ENCODE results near the gene PWWP2A. TPM values are rescaled to one million over a fixed set of nuclear protein-coding genes. Genes with fewer than 3 reads are reported as not detected.

PWWP2A gene
- total and polyA plus RNA-seq, 9 donors, result 7.6 to 48.5 (median 25.2) TPM

DNA sequence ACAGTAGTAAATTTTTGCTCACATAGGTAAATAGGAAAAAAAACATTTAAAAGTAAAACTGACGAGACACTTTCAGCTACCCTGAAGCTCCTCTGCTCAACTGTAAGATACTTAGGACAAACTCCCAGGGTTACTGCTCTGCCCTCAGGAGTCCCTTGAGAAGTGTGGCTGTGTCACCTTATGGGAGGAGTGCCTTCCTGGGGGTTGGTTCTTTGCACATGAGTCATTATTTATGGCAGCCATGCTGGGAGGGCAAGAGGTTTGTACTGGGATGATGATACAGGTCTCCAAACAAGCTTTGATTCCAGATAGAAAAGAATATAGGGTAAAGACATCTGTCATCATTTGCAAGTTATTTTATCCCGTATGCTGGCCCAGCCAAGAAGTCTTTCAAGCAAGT lies 64.4 kb downstream of the PWWP2A start:
- Histone ChIP-seq H3K9me3 (no peaks in the 10 kb centered on the region), H3K36me3 (no peaks in the 10 kb centered on the region), H3K4me1 (ENCODE audit: insufficient read depth) (no peaks in the 10 kb centered on the region), H3K27ac (no peak overlapping the region), H3K4me3 (no peak overlapping the region), H3K27me3 (no peaks in the 10 kb centered on the region)
- TF ChIP-seq, protein P1, sequence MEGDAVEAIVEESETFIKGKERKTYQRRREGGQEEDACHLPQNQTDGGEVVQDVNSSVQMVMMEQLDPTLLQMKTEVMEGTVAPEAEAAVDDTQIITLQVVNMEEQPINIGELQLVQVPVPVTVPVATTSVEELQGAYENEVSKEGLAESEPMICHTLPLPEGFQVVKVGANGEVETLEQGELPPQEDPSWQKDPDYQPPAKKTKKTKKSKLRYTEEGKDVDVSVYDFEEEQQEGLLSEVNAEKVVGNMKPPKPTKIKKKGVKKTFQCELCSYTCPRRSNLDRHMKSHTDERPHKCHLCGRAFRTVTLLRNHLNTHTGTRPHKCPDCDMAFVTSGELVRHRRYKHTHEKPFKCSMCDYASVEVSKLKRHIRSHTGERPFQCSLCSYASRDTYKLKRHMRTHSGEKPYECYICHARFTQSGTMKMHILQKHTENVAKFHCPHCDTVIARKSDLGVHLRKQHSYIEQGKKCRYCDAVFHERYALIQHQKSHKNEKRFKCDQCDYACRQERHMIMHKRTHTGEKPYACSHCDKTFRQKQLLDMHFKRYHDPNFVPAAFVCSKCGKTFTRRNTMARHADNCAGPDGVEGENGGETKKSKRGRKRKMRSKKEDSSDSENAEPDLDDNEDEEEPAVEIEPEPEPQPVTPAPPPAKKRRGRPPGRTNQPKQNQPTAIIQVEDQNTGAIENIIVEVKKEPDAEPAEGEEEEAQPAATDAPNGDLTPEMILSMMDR (IDR thresholded peaks at IDR 0.05), result no peak
- TF ChIP-seq EP300 (IDR thresholded peaks at IDR 0.05), result no peak
- no peak for TF ChIP-seq POLR2A (IDR thresholded peaks at IDR 0.05)
- intact Hi-C loops (cut with DNase I), result no loop called here
- DNase-seq, result no peak
- 88 to 96% (median 94%) methylated on average over 2 of the region's 2 CpGs for WGBS, 3 donors

DNA sequence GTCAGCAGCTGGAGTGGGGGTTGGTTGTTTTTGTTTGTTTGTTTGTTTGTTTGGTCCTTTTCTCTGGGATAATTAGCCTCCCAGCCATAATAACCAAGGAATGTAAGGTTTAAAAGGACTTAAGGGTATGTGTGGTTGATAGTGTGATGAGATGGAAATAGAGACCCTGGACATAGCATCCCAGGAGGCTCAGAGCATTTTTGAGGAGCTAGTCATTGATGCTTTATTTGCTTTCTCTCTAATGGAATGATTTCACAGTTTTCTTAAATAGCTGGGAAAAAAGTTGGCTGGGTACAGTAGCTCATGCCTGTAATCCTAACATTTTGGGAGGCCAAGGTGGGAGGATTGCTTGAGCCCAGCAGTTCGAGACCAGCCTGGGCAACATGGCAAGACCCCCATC lies 65.2 kb downstream of the PWWP2A start:
- no peak for TF ChIP-seq POLR2A (IDR thresholded peaks at IDR 0.05)
- Histone ChIP-seq H3K4me1 (ENCODE audit: insufficient read depth) (no peaks in the 10 kb centered on the region), H3K4me3 (no peak overlapping the region), H3K36me3 (no peaks in the 10 kb centered on the region), H3K27me3 (no peaks in the 10 kb centered on the region), H3K27ac (no peak overlapping the region), H3K9me3 (no peaks in the 10 kb centered on the region)
- WGBS, 3 donors, result 94 to 100% (median 98%) methylated on average over 1 of the region's 1 CpG
- no peak for DNase-seq
- intact Hi-C loops (cut with DNase I), result no loop called here

DNA sequence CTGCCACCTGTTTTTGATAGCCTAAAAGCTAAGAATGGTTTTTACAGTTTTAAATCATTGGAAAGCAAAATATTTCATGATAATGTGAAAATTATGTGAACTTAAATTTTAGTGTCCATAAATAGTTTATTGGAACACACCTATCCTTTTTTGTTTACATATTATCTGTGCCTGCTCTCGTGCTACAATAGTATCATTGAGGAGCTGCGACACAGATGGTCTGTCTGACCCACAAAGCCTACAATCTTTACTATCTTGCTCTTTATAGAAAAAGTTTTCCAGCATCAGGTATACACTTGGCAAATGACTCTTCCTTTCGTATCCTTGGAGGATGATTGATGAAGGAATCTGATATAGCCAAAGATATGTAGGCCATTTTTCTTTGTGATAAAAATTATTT lies 70.2 kb downstream of the PWWP2A start:
- Histone ChIP-seq H3K4me3 (no peak overlapping the region), H3K27ac (no peak overlapping the region), H3K27me3 (no peaks in the 10 kb centered on the region), H3K36me3 (no peaks in the 10 kb centered on the region), H3K9me3 (no peaks in the 10 kb centered on the region), H3K4me1 (ENCODE audit: insufficient read depth) (no peaks in the 10 kb centered on the region)
- intact Hi-C loops (cut with DNase I), result no loop called here
- WGBS, 3 donors, result 65 to 76% (median 73%) methylated on average over 3 of the region's 3 CpGs
- TF ChIP-seq, protein P1 (IDR thresholded peaks at IDR 0.05), result no peak
- TF ChIP-seq POLR2A (IDR thresholded peaks at IDR 0.05) (no peak), EP300 (IDR thresholded peaks at IDR 0.05) (no peak)
- DNase-seq, result no peak

DNA sequence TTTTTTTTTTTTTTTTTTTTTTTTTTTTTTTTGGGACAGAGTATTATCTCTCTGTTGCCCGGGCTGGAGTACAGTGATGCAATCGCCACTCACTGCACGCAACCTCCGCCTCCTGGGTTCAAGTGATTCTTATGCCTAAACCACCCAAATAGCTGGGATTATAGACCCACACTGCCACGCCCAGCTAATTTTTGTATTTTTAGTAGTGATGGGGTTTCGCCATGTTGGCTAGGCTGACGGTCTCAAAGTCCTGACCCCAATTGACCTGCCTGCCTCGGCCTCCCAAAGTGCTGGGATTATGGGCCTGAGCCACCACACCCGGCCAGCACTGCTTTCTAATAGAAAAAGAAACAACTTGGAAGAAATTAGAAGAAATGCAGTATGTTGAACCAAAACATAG lies 71.1 kb downstream of the PWWP2A start:
- H3K36me3 ChIP-seq, result no peaks in the 10 kb centered on the region
- 87 to 96% (median 92%) methylated on average over 9 of the region's 9 CpGs for WGBS, 3 donors
- peak in 1 of 5 donors; percentile 28 for DNase-seq

DNA sequence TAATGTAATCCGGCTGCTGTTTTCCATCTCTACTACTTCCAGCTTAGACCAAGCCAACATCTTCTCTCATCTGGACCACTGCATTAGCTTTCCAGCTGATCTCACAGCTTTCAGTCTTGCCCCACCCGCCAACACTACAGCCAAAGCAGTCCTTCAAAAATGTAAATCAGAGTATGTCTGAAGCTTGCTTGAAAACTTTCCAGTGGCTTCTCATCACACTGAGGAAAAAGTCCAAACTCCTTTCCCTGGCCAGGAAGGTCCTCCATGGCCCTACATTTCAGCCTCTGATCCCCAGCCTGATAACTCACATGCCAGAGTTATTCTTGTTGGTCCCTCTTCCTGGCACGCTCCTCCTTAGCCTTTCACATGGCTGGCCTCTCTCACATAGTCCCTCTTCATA lies 71.8 kb downstream of the PWWP2A start:
- intact Hi-C loops (cut with DNase I), result no loop called here
- WGBS, 3 donors, result 85 to 99% (median 92%) methylated on average over 3 of the region's 3 CpGs

More for the DNA sequence above, 71.1 kb downstream of the PWWP2A start:
- Histone ChIP-seq H3K27ac (no peak overlapping the region), H3K4me3 (no peak overlapping the region), H3K27me3 (no peaks in the 10 kb centered on the region), H3K9me3 (no peaks in the 10 kb centered on the region), H3K4me1 (ENCODE audit: insufficient read depth) (no peaks in the 10 kb centered on the region)
- TF ChIP-seq EP300 (IDR thresholded peaks at IDR 0.05) (no peak), POLR2A (IDR thresholded peaks at IDR 0.05) (no peak)
- TF ChIP-seq, protein P1 (IDR thresholded peaks at IDR 0.05), result no peak
- intact Hi-C loops (cut with DNase I), result no loop called here

More for the DNA sequence above, 71.8 kb downstream of the PWWP2A start:
- no peaks in the 10 kb centered on the region for H3K27me3 ChIP-seq
- no peaks in the 10 kb centered on the region for H3K4me1 ChIP-seq (ENCODE audit: insufficient read depth)
- TF ChIP-seq, protein P1 (IDR thresholded peaks at IDR 0.05), result no peak
- no peak for TF ChIP-seq EP300 (IDR thresholded peaks at IDR 0.05)
- TF ChIP-seq POLR2A (IDR thresholded peaks at IDR 0.05), result no peak
- H3K27ac ChIP-seq, result no peak overlapping the region
- no peaks in the 10 kb centered on the region for H3K9me3 ChIP-seq
- no peak overlapping the region for H3K4me3 ChIP-seq
- no peak for DNase-seq
- H3K36me3 ChIP-seq, result no peaks in the 10 kb centered on the region

Measured in ovary (tissue), 9 donors.